Suppressor macrophage treated with lipopolysaccharide for 4 hours (primary cell): ENCODE measurements around the gene PCNT.
"Not testable (repeated sequence)": the region's sequence is repeated elsewhere in the genome, so short reads cannot be mapped to it uniquely, and the experiment has no call there.

Source experiments
- DNase-seq: peaks from one replicate; pipeline ENCODE4 v3.0.0-alpha.2; 2020

The PCNT gene

GRCh38 chr21:46458315-46459023 lies 134.5 kb downstream of the PCNT start, which contains the start of gene DIP2A:
TSS of gene DIP2A (plus strand) at chr21:46458891. CDS start at chr21:46459132, 241 bp downstream.
- DNase-seq = peak; percentile 99

- no peak for DNase-seq
Measured at GRCh38 chr21:46459024-46459355, 135.0 kb downstream of the PCNT start.

GRCh38 chr21:46459356-46460112 lies 135.6 kb downstream of the PCNT start:
- peak; percentile 56 for DNase-seq

GRCh38 chr21:46461909-46462308 lies 138.0 kb downstream of the PCNT start:
- DNase-seq = no peak

- not testable (repeated sequence) for DNase-seq
Measured at GRCh38 chr21:46465153-46465552, 141.2 kb downstream of the PCNT start.

GRCh38 chr21:46465651-46466050 lies 141.7 kb downstream of the PCNT start:
- peak; percentile 19 for DNase-seq

- DNase-seq = no peak
Measured at GRCh38 chr21:46468108-46468774, 144.3 kb downstream of the PCNT start.

GRCh38 chr21:46469275-46469674 lies 145.3 kb downstream of the PCNT start:
- no peak for DNase-seq

GRCh38 chr21:46471514-46471913 lies 147.6 kb downstream of the PCNT start:
- no peak for DNase-seq

- DNase-seq = peak; percentile 71
Measured at GRCh38 chr21:46472246-46472645, 148.3 kb downstream of the PCNT start.

GRCh38 chr21:46474382-46474781 lies 150.4 kb downstream of the PCNT start:
- peak; percentile 76 for DNase-seq

- DNase-seq = no peak
Measured at GRCh38 chr21:46475296-46475695, 151.3 kb downstream of the PCNT start.

GRCh38 chr21:46477765-46478164 lies 153.8 kb downstream of the PCNT start:
- DNase-seq = no peak

- no peak for DNase-seq
Measured at GRCh38 chr21:46478910-46479309, 155.0 kb downstream of the PCNT start.

GRCh38 chr21:46480466-46480865 lies 156.5 kb downstream of the PCNT start:
- DNase-seq = no peak

- DNase-seq = no peak
Measured at GRCh38 chr21:46482225-46482845, 158.4 kb downstream of the PCNT start.

GRCh38 chr21:46482846-46483231 lies 158.9 kb downstream of the PCNT start:
- DNase-seq = no peak

- no peak for DNase-seq
Measured at GRCh38 chr21:46483300-46484295, 159.6 kb downstream of the PCNT start.

- no peak for DNase-seq
Measured at GRCh38 chr21:46486481-46487126, 162.6 kb downstream of the PCNT start.

- DNase-seq = no peak
Measured at GRCh38 chr21:46489162-46489663, 165.3 kb downstream of the PCNT start.

- no peak for DNase-seq
Measured at GRCh38 chr21:46489800-46490199, 165.8 kb downstream of the PCNT start.
